Measurements from ENCODE around the gene LRATD1.

Gene LRATD1

GRCh38 chr2:14635391-14635871, 2.9 kb downstream of the LRATD1 start:
- H3K4me3 ChIP-seq (replicated peaks in 1 of 2; ENCODE audit: low read depth in 2 of 2, low read length in 2 of 2): peak overlapping the region; percentile 13 to 48
- peak; percentile 1 for TF ChIP-seq CTCF (IDR thresholded peaks at IDR 0.05; ENCODE audit: low read depth, low read length)
- DNase-seq (ENCODE audit: low read depth in 2 of 2): peak; percentile 29 to 48

DNA sequence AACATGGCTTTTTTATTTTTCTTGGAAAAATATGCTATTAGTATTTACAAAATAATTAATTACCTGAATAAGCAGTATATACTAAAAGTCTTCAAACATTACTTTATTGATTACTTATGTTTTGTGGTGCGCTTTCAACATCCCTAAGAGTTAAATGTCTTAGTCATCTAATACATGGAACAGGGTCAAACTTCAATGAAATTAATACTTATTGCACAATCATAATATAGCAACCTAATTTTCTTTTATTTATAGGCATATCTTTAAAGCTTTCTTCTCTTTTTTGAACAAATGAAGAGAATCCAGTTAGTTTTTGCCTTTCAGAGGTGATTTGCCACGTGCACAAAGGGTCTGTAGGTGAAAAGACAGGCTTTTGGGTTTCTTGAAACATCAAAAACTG, 6.0 kb downstream of the LRATD1 start:
- no peak for TF ChIP-seq CTCF (IDR thresholded peaks at IDR 0.05; ENCODE audit: low read depth, low read length)
- DNase-seq (ENCODE audit: low read depth in 2 of 2): no peak

GRCh38 chr2:14641116-14641515, 8.6 kb downstream of the LRATD1 start:
- no peak for DNase-seq (ENCODE audit: low read depth in 2 of 2)
- no peak for TF ChIP-seq CTCF (IDR thresholded peaks at IDR 0.05; ENCODE audit: low read depth, low read length)
- no peak overlapping the region for H3K4me3 ChIP-seq (replicated peaks in 1 of 2; ENCODE audit: low read depth in 2 of 2, low read length in 2 of 2)

More for the DNA sequence above, 6.0 kb downstream of the LRATD1 start:
- no peak overlapping the region for H3K4me3 ChIP-seq (replicated peaks in 1 of 2; ENCODE audit: low read depth in 2 of 2, low read length in 2 of 2)

- no peak for TF ChIP-seq CTCF (IDR thresholded peaks at IDR 0.05; ENCODE audit: low read depth, low read length)
- no peak for DNase-seq (ENCODE audit: low read depth in 2 of 2)
- H3K4me3 ChIP-seq (replicated peaks in 1 of 2; ENCODE audit: low read depth in 2 of 2, low read length in 2 of 2): no peak overlapping the region
These were observed 10.0 kb downstream of the LRATD1 start for GRCh38 chr2:14642499-14642898.

DNA sequence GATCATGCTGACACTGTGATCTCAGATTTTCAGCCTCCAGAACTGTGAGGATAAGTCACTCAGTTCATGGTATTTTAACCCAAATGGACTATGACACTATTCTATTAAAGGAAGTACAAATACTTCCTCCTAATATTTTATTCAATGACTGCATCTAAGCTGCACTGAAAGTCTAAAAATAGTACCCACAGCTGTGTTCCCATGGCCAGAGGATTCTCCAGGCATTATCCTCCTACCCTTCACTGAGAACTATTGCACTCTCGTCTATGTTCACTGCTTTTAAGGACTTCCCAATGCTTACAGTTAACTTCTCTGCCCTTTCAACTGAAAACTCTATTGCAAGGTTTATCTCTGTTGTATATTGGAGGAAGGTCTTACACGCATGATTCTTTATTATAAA, 15.2 kb downstream of the LRATD1 start:
- no peak overlapping the region for H3K4me3 ChIP-seq (replicated peaks in 1 of 2; ENCODE audit: low read depth in 2 of 2, low read length in 2 of 2)
- no peak for DNase-seq (ENCODE audit: low read depth in 2 of 2)
- TF ChIP-seq CTCF (IDR thresholded peaks at IDR 0.05; ENCODE audit: low read depth, low read length): no peak

DNA sequence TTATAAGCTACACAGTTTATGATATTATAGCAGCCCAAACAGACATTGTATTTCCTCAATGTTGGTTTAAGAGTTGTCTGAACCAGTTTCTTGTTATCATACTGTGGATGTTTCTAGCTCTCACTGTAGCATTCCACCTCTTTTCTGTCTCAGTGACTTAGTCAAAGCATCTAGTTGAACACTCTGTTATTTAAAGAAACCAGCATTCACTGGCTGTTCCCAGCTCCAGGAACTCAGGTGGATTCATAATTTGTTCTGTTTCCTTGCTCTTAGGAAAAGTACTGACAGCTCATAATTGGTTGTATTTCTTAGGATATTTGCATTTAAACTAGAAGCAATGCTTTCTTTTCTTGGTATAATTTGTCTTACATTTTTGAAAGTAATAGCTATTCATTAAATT, 17.5 kb downstream of the LRATD1 start:
- no peak for DNase-seq (ENCODE audit: low read depth in 2 of 2)
- TF ChIP-seq CTCF (IDR thresholded peaks at IDR 0.05; ENCODE audit: low read depth, low read length): no peak
- H3K4me3 ChIP-seq (replicated peaks in 1 of 2; ENCODE audit: low read depth in 2 of 2, low read length in 2 of 2): no peak overlapping the region

GRCh38 chr2:14654835-14655282, 22.3 kb downstream of the LRATD1 start:
- H3K4me3 ChIP-seq (replicated peaks in 1 of 2; ENCODE audit: low read depth in 2 of 2, low read length in 2 of 2): no peak overlapping the region
- TF ChIP-seq CTCF (IDR thresholded peaks at IDR 0.05; ENCODE audit: low read depth, low read length): no peak
- DNase-seq (ENCODE audit: low read depth in 2 of 2): no peak
